CD4-positive, alpha-beta T cell treated with Interleukin-2 at 100 ng/mL for 4 hours (primary cell): ENCODE results near the gene IL22.
"Not testable (repeated sequence)": the region's sequence is repeated elsewhere in the genome, so short reads cannot be mapped to it uniquely, and the experiment has no call there.

ENCODE experiments used
- DNase-seq: peaks from one replicate; pipeline ENCODE4 v3.0.0-alpha.2; 2020; ENCODE audit warnings: low spot score

IL22 gene

GRCh38 chr12:68229956-68230355 is 23.4 kb downstream of the IL22 start:
- no peak for DNase-seq

- DNase-seq, result no peak
Measured at GRCh38 chr12:68227356-68227755, 26.0 kb downstream of the IL22 start.

- peak; percentile 37 for DNase-seq
Measured at GRCh38 chr12:68225576-68226476, 27.6 kb downstream of the IL22 start, which contains the start of gene IL26. Gene IL26 (minus strand): TSS chr12:68225810. CDS start chr12:68225756, 54 bp downstream.

GRCh38 chr12:68224613-68225285 is 28.7 kb downstream of the IL22 start:
- no peak for DNase-seq

- peak; percentile 81 for DNase-seq
Measured at GRCh38 chr12:68223067-68223747, 30.2 kb downstream of the IL22 start.

- no peak for DNase-seq
Measured at GRCh38 chr12:68222326-68222725, 31.1 kb downstream of the IL22 start.

GRCh38 chr12:68221497-68221896 is 31.9 kb downstream of the IL22 start:
- DNase-seq, result no peak

GRCh38 chr12:68210875-68211274 is 42.5 kb downstream of the IL22 start:
- no peak for DNase-seq

GRCh38 chr12:68209048-68209728 is 44.2 kb downstream of the IL22 start:
- DNase-seq, result not testable (repeated sequence)

- no peak for DNase-seq
Measured at GRCh38 chr12:68207276-68207675, 46.1 kb downstream of the IL22 start.

- DNase-seq, result no peak
Measured at GRCh38 chr12:68206446-68206845, 47.0 kb downstream of the IL22 start.

- DNase-seq, result peak; percentile 11
Measured at GRCh38 chr12:68203460-68203875, 49.9 kb downstream of the IL22 start.

GRCh38 chr12:68200854-68201253 is 52.5 kb downstream of the IL22 start:
- DNase-seq, result no peak

GRCh38 chr12:68199127-68199526 is 54.3 kb downstream of the IL22 start:
- no peak for DNase-seq

- no peak for DNase-seq
Measured at GRCh38 chr12:68198507-68199086, 54.8 kb downstream of the IL22 start.
